NB4 (cell line): ENCODE measurements around the gene ZMYND10.

Experiments used
- CTCF ChIP-seq: IDR thresholded peaks from one replicate; pipeline ENCODE4 v1.5.1; 2012; ENCODE audit warnings: low read depth, low read length
- POLR2A ChIP-seq: IDR thresholded peaks from 2 replicates; pipeline ENCODE4 v1.6.1; 2011; ENCODE audit warnings: mild to moderate bottlenecking; ENCODE audit not compliant: insufficient read length; ENCODE audit errors: extremely low read depth

GRCh38 chr3:50323614-50324199 is 21.8 kb downstream of the ZMYND10 start:
- TF ChIP-seq CTCF (no peak), POLR2A (no peak)
